Osteocyte (in vitro differentiated cells): ENCODE measurements around the gene DHX32. TPM values are rescaled to one million over a fixed set of nuclear protein-coding genes. Genes with fewer than 3 reads are reported as not detected.

Source experiments
- DNase-seq: peaks from one replicate; pipeline ENCODE4 v3.0.0; 2021; ENCODE audit warnings: mixed read lengths; ENCODE audit not compliant: unreplicated experiment; ENCODE audit errors: extremely low spot score
- H3K27ac Mint-ChIP-seq: one replicate; pipeline ENCODE4 v1.8.0; 2021; ENCODE audit warnings: mild to moderate bottlenecking, mixed read lengths; ENCODE audit not compliant: unreplicated experiment
- H3K27me3 Mint-ChIP-seq: one replicate; pipeline ENCODE4 v1.8.0; 2021; ENCODE audit warnings: mixed read lengths; ENCODE audit not compliant: unreplicated experiment
- H3K36me3 Mint-ChIP-seq: one replicate; pipeline ENCODE4 v1.8.0; 2021; ENCODE audit warnings: mixed read lengths; ENCODE audit not compliant: unreplicated experiment
- H3K4me1 Mint-ChIP-seq: one replicate; pipeline ENCODE4 v1.8.0; 2021; ENCODE audit warnings: mixed read lengths; ENCODE audit not compliant: unreplicated experiment
- H3K4me3 Mint-ChIP-seq: one replicate; pipeline ENCODE4 v1.8.0; 2021; ENCODE audit warnings: mild to moderate bottlenecking, moderate library complexity, mixed read lengths; ENCODE audit not compliant: unreplicated experiment
- H3K9me3 Mint-ChIP-seq: one replicate; pipeline ENCODE4 v1.8.0; 2021; ENCODE audit warnings: mixed read lengths; ENCODE audit not compliant: unreplicated experiment
- total RNA-seq: library from RNA; stranded (reverse); gene quantifications from 2 replicates; pipeline ENCODE4 v1.2.1, GENCODE V29; 2021
- TF ChIP-seq, protein P1 (sequence below): fragments of 200-600 bp; sonication (generic); IDR thresholded peaks from 2 replicates; pipeline ENCODE4 v1.5.0; 2021; ENCODE audit warnings: antibody characterized with exemption, mild to moderate bottlenecking, moderate library complexity

DHX32 gene
- total RNA-seq, 1 donor from 2014 or later: 30.8 TPM

DNA sequence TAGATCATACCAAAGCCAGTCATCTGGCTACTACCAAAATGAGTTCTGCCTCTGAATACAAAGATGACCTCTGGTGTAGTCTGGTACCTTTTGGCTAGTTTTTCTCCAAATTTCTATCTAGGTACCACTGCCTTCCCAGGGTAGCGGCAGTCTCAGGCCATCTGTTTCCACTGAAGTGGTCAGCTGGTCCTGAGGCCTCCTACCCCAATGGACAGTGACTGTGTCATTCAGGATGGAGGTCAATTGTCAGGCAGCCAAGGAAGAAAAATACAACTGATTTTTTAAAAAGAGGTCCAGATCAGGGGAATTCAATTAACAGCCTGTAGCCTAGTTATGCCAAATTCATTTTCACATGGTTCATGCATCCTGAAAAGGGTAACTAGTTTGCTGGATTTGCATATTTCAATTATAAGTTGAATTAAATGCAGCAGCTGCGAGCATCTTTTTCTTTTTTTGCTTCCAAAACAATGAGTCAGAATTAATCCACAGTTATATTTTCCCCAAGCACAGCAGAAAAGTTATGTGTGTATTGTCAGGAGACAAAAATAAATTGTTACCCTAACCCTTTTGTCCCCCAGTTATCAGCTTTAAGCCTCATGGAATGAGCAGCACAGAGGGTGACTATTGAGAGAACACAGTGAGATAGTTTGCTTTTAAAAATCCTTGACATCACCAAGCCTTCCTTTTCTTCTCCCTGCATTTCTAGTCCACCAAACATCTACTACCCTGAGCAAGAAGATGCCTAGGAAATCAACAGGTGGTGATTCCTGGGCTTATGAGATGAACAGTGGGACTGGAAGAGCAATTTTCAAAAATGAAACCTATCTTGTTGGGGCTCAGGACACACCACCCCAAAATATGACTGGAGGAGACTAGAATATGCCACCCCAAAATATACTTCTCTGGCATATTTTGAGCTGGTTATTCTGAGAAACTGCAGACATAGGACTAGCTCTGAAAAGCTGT lies 30.0 kb downstream of the DHX32 start:
- no peak for DNase-seq
- TF ChIP-seq, protein P1, sequence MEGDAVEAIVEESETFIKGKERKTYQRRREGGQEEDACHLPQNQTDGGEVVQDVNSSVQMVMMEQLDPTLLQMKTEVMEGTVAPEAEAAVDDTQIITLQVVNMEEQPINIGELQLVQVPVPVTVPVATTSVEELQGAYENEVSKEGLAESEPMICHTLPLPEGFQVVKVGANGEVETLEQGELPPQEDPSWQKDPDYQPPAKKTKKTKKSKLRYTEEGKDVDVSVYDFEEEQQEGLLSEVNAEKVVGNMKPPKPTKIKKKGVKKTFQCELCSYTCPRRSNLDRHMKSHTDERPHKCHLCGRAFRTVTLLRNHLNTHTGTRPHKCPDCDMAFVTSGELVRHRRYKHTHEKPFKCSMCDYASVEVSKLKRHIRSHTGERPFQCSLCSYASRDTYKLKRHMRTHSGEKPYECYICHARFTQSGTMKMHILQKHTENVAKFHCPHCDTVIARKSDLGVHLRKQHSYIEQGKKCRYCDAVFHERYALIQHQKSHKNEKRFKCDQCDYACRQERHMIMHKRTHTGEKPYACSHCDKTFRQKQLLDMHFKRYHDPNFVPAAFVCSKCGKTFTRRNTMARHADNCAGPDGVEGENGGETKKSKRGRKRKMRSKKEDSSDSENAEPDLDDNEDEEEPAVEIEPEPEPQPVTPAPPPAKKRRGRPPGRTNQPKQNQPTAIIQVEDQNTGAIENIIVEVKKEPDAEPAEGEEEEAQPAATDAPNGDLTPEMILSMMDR: no peak
- no peak overlapping the region for H3K27ac Mint-ChIP-seq
- no peaks in the 10 kb centered on the region for H3K4me1 Mint-ChIP-seq
- no peaks in the 10 kb centered on the region for H3K27me3 Mint-ChIP-seq
- H3K4me3 Mint-ChIP-seq: no peak overlapping the region
- H3K36me3 Mint-ChIP-seq: peaks cover 36% of the 10 kb centered on the region
- H3K9me3 Mint-ChIP-seq: no peaks in the 10 kb centered on the region

DNA sequence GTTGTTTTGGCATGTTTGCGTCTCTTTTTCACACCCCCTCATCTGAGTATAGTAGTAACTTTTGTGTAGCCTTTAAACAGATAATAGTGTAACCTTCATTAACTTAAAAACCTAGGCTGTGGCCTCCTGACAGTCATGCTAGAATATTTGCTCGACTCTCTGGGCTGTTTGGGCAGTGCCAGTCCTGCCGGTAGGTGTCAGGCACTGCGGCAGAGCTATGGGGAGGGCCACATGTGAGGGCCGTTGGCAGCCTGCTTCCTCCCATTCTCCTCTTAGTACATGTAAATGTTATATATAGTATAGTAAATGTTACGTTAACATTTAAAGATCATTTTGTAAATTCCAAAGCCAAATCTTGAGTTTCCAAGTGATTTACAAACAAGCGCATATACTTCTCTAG lies 31.6 kb downstream of the DHX32 start:
- TF ChIP-seq, protein P1: no peak
- no peaks in the 10 kb centered on the region for H3K4me1 Mint-ChIP-seq
- no peak for DNase-seq
- H3K4me3 Mint-ChIP-seq: no peak overlapping the region
- H3K27me3 Mint-ChIP-seq: no peaks in the 10 kb centered on the region
- H3K9me3 Mint-ChIP-seq: no peaks in the 10 kb centered on the region
- peaks cover 36% of the 10 kb centered on the region for H3K36me3 Mint-ChIP-seq
- H3K27ac Mint-ChIP-seq: no peak overlapping the region

DNA sequence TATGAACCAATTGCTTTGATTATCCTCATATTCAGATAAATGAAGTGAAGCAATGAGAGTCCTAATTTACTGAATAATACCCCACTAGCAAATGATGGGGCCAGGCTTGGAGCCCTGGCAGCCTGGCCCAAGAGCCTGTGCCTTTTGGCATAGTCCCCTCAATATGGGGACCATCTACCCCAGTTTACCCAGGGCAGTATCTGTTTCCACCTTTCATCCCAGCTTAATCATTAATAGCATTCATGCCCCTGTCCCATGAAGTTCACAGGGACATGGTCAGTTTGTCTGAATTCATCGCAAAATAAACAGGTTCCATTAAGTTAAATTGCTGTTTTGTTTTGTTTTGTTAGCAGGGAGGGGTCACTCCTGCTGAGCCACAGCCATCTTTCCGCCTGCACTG lies 32.2 kb downstream of the DHX32 start:
- Mint-ChIP-seq H3K4me1 (no peaks in the 10 kb centered on the region), H3K27ac (no peak overlapping the region), H3K4me3 (no peak overlapping the region), H3K9me3 (no peaks in the 10 kb centered on the region), H3K36me3 (peaks cover 33% of the 10 kb centered on the region), H3K27me3 (no peaks in the 10 kb centered on the region)
- DNase-seq: no peak
- TF ChIP-seq, protein P1: no peak

DNA sequence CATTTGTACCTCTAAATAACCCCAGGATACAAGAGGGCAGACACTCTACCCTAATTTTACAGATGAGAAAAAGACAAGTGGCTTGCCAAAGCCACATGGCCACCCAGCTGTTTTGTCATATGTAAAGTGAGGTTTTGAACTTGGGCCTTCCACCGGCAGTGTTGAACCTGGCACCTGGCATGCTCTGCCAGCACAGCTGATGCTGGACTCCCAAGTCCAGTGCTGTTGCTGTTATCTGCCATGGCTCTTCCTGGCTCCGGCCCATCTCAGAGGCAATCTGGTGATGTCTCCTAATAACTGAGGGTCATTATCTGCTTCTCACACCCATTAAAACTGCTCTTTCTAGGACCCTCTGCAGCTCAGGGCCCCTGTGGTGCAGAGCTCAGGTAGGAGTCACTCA lies 32.7 kb downstream of the DHX32 start:
- no peak overlapping the region for H3K4me3 Mint-ChIP-seq
- no peak overlapping the region for H3K27ac Mint-ChIP-seq
- TF ChIP-seq, protein P1: no peak
- H3K36me3 Mint-ChIP-seq: peaks cover 29% of the 10 kb centered on the region
- no peaks in the 10 kb centered on the region for H3K4me1 Mint-ChIP-seq
- H3K27me3 Mint-ChIP-seq: no peaks in the 10 kb centered on the region
- DNase-seq: no peak
- no peaks in the 10 kb centered on the region for H3K9me3 Mint-ChIP-seq

DNA sequence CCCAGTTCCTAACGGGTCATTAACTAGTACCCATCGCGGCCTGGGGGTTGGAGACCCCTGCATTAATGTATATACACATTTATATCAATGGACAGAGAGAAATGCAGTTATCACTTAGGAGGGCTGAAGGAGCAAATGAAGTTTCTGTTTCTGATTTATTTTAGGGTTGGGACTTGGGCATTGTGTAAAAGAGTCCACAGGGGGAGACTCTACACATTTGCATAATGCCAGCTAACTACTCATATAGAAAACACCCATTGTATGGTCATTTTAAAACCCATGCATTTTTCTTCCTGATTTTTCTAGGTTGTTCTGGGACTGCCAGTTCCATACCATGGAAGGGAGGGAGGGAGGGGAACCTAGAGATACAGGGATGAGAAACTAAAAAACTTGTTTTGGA lies 34.2 kb downstream of the DHX32 start:
- H3K36me3 Mint-ChIP-seq: peaks cover 23% of the 10 kb centered on the region
- no peak for DNase-seq
- H3K9me3 Mint-ChIP-seq: no peaks in the 10 kb centered on the region
- H3K4me3 Mint-ChIP-seq: no peak overlapping the region
- H3K27me3 Mint-ChIP-seq: no peaks in the 10 kb centered on the region
- no peaks in the 10 kb centered on the region for H3K4me1 Mint-ChIP-seq
- TF ChIP-seq, protein P1: no peak
- H3K27ac Mint-ChIP-seq: no peak overlapping the region
